GM21717 (cell line): ENCODE data around the gene TLN1.

Source experiments
- ATAC-seq: cut with Tn5 transposase; IDR thresholded peaks from one replicate; pipeline ENCODE4 v1.9.1; 2021; ENCODE audit warnings: mild to moderate bottlenecking, moderate library complexity; ENCODE audit not compliant: unreplicated experiment

Gene TLN1

DNA sequence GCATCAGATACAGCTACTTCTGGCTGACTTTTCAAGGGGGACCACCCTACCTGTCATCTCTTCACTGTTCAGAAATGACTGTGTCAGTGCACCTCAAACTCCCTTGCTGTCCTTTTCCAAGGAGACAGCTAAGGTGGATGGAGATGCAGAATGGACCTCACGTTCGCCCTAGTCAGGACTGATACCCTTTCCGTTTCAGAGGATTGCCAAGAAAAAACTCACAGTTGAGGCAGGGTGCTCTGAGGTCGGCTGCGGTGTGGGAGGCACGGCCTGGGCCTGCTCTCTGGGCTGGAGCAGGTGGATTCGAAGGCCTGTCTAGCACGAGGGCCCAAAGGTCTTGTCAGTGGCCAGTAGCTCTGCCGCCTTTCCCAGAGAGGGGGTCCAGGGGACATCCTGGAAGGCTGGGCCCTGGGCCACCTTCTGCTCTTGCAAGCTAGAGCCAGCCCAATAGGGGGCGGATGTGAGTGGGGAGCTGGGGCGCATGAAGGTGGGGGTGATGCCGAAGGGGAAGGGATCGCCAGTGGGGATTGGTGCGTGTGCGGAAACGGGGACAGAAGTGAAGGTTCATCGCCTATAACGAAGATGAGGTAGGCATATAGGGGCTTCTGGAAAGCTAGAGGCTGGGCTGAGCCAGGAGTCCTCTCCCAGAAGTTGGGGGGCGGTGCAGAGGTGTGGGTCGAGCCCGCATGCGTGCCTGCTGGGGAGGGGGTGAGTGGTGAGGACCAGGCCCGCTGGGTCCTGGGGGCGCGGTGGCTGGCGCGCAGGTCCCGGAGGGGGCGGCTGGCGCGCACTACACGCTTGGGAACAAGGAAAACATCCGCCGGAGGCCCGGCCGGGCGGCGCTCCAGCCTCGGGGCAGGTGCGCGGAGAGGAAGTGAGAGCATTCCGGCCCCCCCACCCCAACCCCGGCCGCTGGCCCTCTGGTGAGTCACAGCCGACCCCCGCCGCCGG lies 24.6 kb upstream of the TLN1 start:
- ATAC-seq, result peak; percentile 48

DNA sequence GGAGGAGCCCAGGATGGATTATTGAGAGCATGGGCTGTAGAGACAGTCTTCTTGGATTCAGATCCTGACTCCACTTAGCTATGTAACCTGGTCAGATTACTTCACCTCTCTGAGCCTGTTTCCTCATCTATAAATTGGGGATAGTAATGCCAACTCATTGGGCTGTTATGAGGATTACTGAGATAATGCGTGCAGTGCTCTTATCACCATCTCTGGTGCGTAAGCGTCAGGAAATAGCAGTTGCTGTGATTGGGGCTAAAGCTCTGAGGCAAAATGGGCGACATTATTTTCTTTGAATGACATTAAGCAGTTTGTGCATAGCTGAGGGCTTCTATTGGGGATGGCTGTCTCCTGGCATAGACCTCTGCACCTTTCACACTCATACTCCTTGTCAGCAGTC lies 23.1 kb upstream of the TLN1 start:
- ATAC-seq, result no peak

DNA sequence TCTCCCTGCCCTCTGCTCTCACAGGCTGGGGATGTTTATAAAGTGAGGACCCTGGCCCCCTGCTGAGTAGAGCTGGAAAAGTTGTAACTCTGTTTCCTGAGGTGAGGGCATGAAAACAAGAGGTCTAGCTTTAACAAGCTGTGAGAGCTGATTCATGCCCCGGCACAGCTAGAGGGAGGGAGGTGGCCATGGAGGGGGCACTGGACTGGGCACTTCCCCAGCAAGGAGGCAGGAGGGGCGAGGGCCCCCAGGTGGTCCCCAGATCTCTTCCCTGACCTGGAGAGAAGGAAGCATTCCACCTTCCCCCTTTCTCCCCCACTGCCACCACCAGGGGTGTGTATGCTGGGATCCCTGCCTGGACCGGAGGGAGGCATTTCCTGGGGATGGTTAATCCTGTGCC lies 22.3 kb upstream of the TLN1 start, which contains the start of gene MSMP:
Gene MSMP (minus strand): TSS at position 13 of the 400 bp plus-strand sequence. CDS start 147 bp downstream, outside the sequence.
- ATAC-seq, result no peak

DNA sequence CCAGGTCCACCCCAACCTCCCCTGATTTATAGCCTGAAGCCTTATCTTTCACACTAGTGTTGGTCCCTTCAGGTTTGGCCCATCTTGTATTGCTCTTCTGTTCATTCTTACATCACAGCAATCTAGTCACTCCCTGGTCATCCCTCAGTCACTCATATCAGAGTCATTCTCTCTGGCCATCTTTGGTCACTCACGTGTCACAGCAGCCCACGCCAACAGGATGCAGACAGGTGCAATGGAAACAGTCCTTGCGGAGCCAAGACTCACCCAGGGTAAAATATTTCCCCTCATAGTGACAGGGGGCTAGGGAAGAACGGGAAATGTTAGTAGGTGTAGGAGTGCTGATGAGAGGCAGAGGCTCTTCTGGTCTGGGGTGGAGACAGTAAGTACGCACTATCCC lies 21.5 kb upstream of the TLN1 start:
- no peak for ATAC-seq

DNA sequence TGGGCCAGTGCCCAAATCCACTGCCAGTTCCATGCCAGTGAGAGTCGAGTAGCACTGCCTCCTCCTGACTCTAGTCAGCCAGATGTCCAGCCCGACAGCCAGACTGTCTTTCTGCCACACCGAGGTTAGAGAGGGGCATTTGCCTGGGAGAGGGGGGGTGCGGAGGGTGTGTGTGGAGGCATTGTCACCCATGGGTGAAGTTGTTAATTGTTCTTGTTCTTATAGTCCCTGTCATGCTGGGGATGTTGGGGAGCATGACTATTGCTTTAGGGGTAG lies 18.2 kb upstream of the TLN1 start:
- ATAC-seq, result no peak

DNA sequence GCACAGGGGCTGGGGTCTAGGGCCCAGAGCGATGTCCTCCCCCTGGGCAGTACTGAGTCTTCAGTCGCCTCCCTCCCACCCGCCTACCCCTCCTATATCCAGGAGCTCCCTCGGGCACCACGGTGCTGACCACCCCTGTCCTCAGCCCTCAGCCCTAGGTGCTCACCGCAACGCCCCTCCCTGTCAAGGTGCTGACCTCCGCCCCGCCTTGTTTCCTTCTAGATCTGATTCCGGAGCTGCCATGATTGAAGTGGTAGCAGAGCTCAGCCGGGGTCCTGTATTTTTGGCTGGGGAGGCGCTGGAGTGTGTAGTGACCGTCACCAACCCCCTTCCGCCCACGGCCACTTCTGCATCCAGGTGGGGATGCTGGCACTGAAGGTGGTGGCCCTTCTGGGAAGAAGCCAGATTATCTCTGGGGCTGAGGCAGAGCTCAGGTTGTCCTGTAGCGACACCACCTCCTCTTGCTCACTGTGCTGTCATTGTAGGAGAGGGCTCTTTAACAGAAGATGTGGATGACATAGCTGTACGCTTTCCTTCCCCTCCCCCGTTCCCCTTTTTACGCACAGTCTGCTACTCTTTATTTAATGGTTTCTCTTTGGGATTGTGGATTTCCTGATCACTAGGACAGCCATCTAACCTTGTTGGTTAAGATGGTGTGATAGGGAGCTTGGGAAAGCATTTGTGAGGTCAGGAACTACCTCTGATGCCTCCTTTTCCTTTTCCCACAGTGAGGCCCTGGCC lies 17.7 kb upstream of the TLN1 start:
- ATAC-seq, result peak; percentile 24

DNA sequence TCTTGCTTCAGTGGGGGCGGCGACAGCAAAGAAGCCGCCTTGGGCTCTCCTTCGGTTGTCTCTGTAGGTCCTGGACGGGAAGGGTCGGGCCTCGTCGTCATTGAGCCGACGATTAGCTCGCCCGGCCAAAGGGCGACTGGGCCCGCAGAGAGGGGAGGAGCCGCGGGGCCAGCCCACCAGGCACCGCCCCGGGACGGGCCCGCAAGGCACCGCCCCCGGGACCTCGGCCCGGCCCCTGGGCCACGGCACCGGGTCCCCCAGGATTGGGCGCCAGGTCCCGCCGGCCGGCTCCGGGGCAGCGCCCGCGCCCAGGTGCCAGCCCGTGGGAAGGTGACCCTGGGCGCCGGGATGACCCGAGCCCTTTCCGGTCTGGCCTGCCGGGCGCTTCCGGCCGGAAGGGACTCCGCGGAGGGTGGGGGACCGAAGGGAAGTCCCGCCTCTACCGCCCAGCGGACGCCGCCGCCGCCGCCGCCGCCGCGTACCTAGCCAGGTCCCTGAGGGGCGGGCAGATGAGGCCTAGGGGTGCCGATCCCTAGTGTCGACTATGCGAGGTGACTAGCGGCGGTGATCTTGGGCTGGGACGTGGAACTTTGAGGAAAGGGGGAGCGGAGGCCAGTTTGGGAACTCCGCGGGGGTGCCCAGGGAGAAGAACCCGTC lies 17.0 kb upstream of the TLN1 start, which contains the start of the genes GBA2 and RGP1:
Gene GBA2 (minus strand): TSS at position 371 of the 657 bp plus-strand sequence. CDS start 524 bp downstream, outside the sequence.
Gene RGP1 (plus strand): TSS at position 430 of the 657 bp plus-strand sequence. CDS start 469 bp downstream, outside the sequence.
- peak; percentile 71 for ATAC-seq

DNA sequence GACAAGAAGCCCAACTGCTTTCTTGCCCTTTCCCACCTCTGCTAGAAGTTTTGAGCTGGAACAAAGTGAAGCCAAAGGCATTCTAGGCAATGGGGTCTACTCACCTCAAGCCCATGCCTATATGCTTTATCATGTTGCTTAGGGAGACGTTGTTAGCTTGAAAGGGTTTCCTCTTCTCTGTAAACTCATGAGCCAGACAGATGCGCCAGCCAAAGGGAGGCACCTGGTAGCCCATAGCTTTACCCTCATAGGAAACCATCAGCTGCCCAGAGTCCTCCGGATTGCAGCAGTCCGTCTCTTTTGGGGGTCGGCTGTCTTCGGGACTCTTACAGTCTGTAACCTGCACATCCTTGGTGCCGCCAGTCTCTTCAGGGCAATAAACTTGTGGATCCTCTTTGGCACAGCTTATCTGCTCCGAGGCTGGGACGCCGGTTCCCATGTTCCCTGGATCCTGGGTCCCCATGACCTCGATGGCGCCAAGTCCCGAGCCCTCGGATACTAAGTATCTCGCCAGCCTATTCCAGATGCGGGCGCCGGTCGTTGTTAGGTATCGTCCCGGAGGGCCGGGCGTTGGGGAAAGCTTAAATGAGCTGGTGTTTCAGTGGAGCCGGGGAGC lies 16.4 kb upstream of the TLN1 start:
- ATAC-seq, result no peak

DNA sequence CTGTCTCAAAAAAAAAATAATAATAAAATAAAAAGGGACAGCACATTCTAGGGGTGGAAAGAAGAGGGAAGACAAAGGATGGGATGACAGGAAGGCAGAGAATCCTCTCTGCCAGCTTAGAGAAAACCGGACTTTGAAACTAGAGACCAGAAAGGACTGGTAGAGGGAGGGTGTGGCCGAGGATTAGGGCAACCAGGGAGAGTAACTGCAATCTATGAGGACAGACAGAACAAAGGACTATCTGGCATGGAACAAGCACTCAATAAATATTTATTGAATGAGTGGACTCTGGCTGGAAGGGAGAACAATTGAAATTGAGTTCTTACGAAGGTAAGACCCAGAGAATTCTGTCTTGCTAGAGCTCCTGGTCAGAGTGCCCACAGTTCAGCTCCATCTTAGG lies 14.6 kb upstream of the TLN1 start:
- ATAC-seq, result no peak

DNA sequence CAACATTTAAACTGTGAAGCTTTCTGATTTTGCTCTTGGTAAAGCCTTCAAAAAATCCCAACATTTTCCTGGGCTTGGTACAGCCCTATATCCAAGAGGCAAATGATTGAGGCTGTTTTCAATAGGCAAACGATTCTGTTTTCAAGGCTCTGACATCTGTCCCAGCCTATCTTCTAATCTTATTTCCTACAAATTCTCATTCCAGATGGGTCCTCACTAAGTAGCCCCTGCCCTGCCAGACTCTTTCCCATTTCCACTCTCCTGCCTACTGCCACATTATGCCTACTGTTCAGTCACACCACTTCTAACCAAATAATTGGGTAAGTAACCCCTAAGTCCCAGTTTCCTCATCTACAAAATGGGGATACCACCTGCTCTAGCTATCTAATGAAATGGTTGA lies 13.6 kb upstream of the TLN1 start:
- ATAC-seq, result no peak

DNA sequence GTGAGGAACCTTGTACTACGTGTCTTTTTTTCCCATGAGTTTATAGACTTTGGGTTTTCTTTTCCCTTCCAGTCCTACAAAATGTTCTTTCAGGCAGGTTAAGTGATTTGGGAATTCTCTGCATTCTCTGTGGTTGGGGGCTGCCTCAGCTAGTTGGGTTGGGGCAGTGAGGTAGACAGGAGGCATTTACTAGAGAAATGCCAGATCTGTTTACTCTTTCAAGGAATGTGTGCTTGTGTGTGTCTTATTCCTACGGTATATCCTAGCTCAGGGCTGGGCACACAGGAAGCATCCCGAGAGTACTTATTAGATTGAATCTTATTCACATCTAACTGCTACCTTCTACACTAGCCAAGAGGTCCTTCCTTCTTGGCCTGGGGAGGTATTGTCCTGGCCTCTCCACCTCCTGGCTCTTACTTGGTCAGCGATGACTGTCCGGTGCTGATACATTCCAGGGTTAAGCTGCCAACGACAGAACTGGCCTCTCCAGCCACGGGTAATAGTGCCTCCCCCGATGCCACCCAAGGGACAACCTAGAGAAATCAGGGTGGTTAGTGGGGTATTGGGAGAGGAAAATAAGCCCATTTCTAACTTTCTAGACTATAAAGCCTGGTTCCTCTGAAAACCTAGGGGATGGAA lies 12.0 kb upstream of the TLN1 start:
- ATAC-seq, result no peak

DNA sequence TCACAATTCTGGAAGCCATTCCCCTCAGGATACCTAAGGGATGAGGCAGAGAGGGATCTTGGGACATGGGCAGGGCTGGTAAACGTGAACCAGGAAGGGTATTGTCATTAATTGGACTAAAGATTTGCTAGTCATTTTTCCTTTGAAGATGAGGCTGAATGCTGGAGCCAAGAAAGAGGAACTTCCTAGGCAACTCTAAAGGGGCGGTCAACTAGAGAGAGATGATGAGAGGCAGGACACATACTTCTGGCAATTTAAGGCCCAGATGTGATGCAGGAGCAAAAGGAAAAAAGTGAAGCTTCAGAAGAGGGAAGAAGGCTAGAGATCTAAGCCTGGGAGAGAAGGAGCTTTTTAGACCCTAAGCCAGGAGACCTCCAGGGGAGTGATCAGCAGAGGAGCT lies 11.5 kb upstream of the TLN1 start:
- no peak for ATAC-seq

DNA sequence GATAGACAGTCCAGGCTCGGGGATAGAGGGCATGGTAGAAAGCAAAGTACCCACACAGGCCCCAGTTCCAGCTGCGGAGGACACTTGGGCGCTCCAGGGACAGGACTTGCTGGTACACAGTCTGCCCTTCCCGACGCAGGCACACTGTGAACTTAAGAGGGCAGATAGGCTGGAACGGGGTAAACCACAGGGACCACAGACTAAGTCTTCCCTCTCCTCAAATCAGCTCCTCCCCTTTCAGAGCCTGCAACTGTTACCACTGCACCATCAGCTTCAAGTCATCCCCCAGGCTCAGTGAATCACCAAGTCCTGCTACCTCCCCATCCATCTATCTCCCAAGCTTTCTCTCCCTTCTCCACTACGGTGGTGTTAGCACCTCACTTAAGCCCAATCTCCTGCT lies 9.7 kb upstream of the TLN1 start:
- no peak for ATAC-seq

DNA sequence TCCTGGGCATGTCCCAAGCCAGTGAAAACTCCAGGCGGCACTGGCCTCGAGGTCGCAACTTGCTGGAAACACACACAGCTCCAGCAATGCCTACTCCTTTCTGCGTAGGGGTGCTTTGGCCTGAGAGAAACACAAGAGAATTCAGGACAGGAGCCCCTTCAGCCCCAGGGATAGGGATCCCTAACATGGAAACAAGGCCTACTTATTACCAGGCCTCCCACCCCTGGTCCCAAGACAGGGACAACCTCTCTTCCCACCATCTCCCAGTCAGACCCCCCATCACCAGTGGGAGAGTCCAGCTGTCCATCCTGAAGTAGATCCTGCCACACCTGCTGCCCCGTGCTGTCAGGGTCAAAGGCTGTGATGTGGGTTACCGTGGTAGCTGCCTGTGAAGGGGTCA lies 8.2 kb upstream of the TLN1 start:
- ATAC-seq, result no peak

DNA sequence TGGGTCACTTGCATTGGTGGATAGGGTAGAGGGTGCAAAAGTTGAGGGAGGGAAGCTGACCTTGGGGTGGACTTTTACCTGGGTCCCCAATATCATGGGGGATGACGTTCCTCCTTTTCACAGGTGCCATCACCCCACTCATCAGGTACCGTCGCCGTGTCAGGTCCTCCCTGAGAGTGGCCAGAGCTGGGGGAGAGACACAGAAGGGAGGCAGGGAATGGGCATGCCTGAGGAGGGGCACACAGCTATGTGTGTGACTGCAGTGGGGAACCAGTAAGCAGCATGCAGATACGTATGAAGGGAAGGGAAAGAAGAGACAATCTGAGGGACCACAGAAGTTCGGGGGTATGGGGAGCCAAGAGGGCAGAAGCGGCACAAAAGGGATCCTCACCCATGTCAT lies 6.9 kb upstream of the TLN1 start:
- no peak for ATAC-seq

DNA sequence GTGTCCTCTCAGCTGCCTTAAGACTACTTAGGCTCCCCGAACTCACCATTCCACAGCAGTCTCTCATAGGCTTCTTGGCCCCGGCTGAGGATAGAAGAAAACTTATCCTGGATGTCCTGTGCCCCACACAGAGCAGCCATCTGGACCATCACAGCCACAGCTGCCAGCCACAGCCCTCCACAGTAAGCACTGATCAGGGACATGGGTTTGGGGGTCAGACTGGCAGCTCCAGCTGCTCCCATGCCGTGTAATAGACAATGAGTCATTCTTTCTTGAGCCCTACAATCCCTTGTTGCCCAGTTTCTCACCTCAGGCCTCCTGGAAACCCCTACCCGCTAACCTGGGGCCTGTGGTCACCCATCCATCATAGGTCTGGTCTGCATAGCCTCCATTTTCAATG lies 6.2 kb upstream of the TLN1 start:
- ATAC-seq, result no peak

DNA sequence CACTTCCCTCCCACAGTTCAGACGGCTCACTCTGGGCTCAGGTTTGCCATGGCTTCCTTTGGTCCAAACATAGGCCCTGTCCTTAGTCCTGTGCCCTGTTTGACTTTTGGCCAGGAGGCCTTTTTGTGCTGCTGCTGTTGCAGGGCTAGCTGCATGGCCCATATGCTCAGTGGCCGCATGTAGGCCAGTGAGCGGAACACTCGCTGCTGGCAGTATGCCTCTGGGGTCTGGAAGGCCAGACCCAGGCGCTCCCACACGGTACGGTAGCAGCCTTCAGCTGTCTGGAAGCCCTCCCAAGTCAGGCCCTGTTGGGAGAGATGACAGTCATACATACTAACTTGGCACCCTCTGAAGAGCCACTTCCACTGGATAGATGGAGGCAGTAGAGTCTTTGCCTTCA lies 5.1 kb upstream of the TLN1 start:
- ATAC-seq, result no peak

DNA sequence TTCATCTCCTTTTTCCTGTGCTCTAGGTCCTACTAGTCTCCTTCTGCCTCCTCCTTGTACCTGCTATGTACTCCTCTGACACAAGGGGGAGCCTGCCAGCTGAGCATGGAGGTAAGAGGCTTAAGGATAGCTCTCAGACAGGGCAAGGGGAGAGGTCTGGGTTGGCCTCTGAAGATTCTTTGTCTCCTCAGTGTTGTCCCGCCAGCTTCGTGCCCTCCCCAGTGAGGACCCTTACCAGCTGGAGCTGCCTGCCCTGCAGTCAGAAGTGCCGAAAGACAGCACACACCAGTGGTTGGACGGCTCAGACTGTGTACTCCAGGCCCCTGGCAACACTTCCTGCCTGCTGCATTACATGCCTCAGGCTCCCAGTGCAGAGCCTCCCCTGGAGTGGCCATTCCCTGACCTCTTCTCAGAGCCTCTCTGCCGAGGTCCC lies 4.2 kb upstream of the TLN1 start:
- no peak for ATAC-seq

DNA sequence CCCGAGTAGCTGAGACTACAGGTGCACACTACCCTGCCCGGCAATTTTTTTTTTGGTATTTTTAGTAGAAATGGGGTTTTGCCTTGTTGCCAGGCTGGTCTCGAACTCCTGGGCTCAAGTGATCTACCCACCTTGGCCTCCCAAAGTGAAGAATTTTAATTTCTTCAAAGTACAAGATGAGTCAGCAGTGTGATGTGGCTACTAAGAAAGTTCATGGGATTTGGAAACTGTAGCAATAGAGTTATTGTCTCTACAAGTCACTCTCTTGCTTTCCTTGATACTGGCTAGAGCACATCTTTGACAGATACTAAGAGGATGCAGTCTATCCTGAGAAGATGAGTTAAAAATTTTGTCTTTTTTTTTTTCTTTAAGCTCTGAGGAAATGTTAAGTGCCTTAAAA lies 2.1 kb upstream of the TLN1 start:
- no peak for ATAC-seq

DNA sequence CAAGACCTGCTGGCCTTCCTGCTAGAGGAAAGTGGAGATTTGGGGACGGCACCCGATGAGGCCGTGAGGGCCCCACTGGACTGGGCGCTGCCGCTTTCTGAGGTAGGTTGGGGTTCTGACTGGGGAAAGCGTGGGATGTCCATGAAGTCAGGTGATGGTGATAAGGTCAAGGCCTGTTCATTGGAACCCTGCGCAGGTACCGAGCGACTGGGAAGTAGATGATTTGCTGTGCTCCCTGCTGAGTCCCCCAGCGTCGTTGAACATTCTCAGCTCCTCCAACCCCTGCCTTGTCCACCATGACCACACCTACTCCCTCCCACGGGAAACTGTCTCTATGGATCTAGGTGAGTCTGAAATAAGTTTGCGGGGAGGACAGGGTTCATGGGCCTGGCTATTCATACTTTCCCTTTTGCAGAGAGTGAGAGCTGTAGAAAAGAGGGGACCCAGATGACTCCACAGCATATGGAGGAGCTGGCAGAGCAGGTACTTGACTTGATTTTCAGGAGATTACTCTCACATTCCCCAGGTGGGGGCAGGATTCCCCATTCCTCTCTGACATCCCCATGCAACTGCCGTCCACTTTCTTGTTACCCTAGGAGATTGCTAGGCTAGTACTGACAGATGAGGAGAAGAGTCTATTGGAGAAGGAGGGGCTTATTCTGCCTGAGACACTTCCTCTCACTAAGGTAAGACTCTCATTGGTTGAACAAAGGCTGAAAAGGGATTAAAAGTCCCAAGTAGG lies 976 bp upstream of the TLN1 start:
- peak; percentile 4 for ATAC-seq
